Nasal cavity respiratory epithelium epithelial cell of viscerocranial mucosa (primary cell): Measurements from ENCODE around the gene MEGF8. TPM values are rescaled to one million over a fixed set of nuclear protein-coding genes. Genes with fewer than 3 reads are reported as not detected.

Experiments used
- total RNA-seq: library from RNA; depleted of rRNA; stranded (reverse); fragments of >200 nt; gene quantifications from 2 replicates; pipeline ENCODE4 v1.2.3, GENCODE V29; 2014

MEGF8 gene
- total RNA-seq: 14.7 and 61.8 TPM in 2 replicates

GRCh38 chr19:42325308-42325895 lies at the start of gene MEGF8:
Gene MEGF8 (plus strand): TSS chr19:42325635. CDS start chr19:42326244, 609 bp downstream.

GRCh38 chr19:42301646-42302203 lies 23.7 kb upstream of the MEGF8 start, which contains the start of gene PRR19:
Gene PRR19 (plus strand): TSS chr19:42302132. CDS start chr19:42309585, 7,453 bp downstream.

GRCh38 chr19:42313096-42313839 lies 12.2 kb upstream of the MEGF8 start, which contains the start of gene TMEM145:
Gene TMEM145 (plus strand): TSS chr19:42313309. CDS start chr19:42313377, 68 bp downstream.

GRCh38 chr19:42389899-42390298 lies 64.5 kb downstream of the MEGF8 start, which contains the start of gene CNFN:
Gene CNFN (minus strand): TSS chr19:42390297. CDS start chr19:42389037, 1,260 bp downstream.

GRCh38 chr19:42427313-42427712 lies 101.9 kb downstream of the MEGF8 start, which contains the start of gene LIPE:
Gene LIPE (minus strand): TSS chr19:42427388. CDS start chr19:42427149, 239 bp downstream.

Other genes with a start within 250 kb of the MEGF8 start
- 11.6 and 18.8 TPM in 2 replicates for gene ZNF574, start 249.5 kb upstream of the MEGF8 start, total RNA-seq
- 0.34 and 2.7 TPM in 2 replicates for gene POU2F2, start 193.2 kb upstream of the MEGF8 start, total RNA-seq
- 25.7 and 28.7 TPM in 2 replicates for gene DEDD2, start 108.0 kb upstream of the MEGF8 start, total RNA-seq
- 8.2 and 13.2 TPM in 2 replicates for gene ZNF526, start 105.3 kb upstream of the MEGF8 start, total RNA-seq
- gene GSK3A, start 83.0 kb upstream of the MEGF8 start, total RNA-seq: 15.7 and 34.8 TPM in 2 replicates
- 15.0 and 25.1 TPM in 2 replicates for gene ERF, start 70.5 kb upstream of the MEGF8 start, total RNA-seq
- gene CIC, start 56.4 kb upstream of the MEGF8 start, total RNA-seq: 12.3 and 50.7 TPM in 2 replicates
- under 0.01 and 1.1 TPM in 2 replicates for gene PRR19, start 23.5 kb upstream of the MEGF8 start, total RNA-seq
- gene PAFAH1B3, start 23.0 kb upstream of the MEGF8 start, total RNA-seq: 16.1 and 45.3 TPM in 2 replicates
- not detected in 2 replicates for gene TMEM145, start 12.3 kb upstream of the MEGF8 start, total RNA-seq
- 0.36 and 13.7 TPM in 2 replicates for gene CNFN, start 64.7 kb downstream of the MEGF8 start, total RNA-seq
- gene LIPE, start 101.8 kb downstream of the MEGF8 start, total RNA-seq: 5.0 and 24.6 TPM in 2 replicates
- under 0.01 and 9.2 TPM in 2 replicates for gene CXCL17, start 117.3 kb downstream of the MEGF8 start, total RNA-seq
- 1.4 and 6.3 TPM in 2 replicates for gene CEACAM1, start 202.8 kb downstream of the MEGF8 start, total RNA-seq